SH-SY5Y (cell line): ENCODE results near the gene TCFL5.

Source experiments
- GATA2 ChIP-seq: IDR thresholded peaks from 2 replicates; pipeline ENCODE4 v1.6.1; 2011; ENCODE audit warnings: mild to moderate bottlenecking, low read depth, low read length
- GATA3 ChIP-seq: IDR thresholded peaks from 2 replicates; pipeline ENCODE4 v1.6.1; 2011; ENCODE audit warnings: low read depth, mild to moderate bottlenecking, low read length, moderate library complexity

TCFL5 gene

DNA sequence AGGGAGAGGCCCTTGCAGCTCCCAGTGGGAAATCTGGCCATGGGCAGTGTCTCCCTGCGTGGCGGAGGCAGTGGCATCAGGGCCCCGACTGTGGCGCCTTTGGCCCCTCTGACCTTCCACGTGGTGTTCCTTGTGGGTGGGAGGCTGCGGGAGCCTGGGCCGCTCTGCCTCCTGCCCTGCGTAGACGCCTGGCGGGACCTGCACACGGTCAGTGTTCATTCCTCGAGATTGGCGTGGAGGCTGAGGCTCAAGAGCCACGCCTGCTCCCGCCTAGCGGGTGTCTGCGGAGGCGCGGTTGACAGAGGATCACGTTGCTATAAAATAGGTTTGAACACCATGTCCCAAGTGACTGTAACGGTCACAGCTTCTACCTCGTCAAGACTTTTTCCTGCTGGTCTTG is 30.8 kb downstream of the TCFL5 start:
- no peak for TF ChIP-seq GATA2
- TF ChIP-seq GATA3 = no peak

DNA sequence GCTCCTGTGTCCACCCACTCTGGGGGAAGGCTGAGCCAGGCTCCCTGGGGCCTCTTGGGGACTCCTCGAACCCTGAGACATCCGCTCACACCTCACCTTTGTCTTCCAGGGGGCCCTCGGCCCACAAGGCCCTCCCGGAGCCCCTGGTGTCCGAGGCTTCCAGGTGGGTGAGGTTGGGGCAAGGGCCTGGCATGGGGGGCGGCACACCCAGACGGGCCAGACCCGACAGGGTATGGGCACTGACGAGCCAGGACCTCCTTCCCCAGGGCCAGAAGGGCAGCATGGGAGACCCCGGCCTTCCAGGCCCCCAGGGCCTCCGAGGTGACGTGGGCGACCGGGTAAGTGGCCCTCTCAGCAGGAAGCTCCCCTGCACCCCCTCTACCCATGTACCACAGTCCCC is 31.4 kb downstream of the TCFL5 start:
- TF ChIP-seq GATA3 = no peak
- no peak for TF ChIP-seq GATA2

DNA sequence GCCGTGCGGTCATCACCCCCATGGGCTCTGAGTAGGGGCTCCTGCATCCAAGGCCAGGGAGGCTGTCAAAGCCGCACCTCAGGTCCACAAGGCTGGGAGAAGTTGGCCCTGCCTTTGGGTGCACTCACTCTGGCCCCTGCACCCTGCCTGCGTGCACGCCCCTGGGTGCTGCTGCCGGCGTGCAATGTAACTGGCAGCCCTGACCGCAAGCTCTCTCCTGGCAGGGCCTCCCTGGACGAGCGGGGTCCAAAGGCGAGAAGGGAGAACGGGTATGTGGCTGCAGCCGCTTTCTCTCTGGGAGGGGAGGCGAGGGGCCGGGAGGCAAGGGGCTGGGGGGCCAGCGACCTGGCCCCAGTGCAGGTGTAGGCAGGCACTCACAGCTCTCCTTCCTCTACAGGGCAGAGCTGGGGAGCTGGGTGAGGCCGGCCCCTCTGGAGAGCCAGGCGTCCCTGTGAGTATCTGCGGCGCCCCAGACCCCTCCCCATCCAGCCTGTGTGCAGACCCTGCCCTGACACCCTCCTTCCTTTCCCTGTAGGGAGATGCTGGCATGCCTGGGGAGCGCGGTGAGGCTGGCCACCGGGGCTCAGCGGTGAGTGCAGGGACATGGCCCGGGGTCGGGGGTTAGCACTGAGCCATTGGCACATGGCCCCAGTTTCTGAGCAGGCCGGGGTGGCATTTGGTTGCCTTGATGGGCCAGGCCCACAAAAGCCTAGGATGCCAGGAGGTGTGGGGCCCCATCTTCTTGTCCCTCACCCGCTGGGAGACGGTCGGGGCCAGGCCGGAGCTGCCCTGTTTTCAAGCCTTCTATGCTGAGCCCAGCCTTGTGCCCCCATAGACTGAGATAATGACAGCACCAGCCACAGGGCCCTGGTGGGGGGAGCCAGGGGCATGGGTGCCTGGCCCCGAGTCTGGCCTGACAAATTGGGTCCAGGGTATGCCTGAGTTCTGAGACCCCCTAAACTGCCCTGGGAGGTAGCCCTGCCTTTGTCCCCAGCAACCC is 32.1 kb downstream of the TCFL5 start:
- TF ChIP-seq GATA3 = no peak
- TF ChIP-seq GATA2 = no peak

DNA sequence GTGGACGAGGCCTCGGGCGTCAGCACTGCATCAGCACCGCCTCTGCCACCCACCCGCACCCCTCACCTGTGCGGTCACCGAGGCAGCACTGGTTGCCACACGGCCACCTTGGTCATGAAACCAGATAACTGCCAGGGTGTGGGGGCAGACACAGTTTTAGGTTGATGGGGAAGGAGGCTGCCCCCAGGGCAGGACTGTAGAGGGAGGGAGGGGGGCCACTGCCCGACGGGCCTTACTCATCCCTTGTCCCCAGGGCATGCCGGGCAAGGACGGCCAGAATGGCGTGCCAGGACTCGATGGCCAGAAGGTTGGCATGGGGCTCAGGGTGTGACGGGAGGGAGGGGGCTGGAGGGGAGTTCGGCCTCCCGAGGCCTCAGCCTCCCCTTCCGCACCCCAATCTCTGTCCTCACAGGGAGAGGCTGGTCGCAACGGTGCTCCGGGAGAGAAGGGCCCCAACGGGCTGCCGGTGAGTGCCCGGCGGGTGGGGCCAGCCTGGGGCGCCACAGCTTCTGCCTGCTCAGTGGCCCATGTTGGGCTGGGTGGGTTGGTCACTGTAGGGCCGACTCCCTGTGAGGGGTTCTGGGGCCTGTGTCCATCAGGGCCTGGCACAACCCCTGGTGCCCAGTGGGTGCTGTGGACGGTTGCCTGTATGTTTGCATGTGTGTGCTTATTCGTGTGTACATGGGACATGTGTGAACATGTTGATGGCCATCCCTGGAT is 33.0 kb downstream of the TCFL5 start:
- TF ChIP-seq GATA3 (no peak), GATA2 (no peak)

DNA sequence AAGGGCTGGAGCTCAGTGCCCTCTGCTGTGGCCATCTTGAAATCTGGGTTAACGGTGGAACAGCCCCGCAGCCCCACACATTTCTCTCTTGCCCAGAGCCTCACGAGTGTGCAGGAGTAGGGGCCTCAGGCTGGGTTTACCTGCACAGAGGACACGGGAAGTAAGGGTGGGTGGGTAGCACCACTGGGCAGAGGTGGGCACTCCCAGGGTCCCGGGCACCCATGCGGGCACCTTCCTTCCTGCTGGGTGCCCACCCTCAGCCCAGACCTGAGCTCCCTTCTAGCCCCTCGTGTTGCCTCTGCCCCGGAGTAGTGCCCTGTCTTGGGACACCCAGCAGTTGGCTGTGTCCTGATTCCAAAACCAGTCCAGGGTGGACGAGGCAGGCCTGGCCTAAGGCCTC is 33.6 kb downstream of the TCFL5 start:
- TF ChIP-seq GATA3 = no peak
- no peak for TF ChIP-seq GATA2

DNA sequence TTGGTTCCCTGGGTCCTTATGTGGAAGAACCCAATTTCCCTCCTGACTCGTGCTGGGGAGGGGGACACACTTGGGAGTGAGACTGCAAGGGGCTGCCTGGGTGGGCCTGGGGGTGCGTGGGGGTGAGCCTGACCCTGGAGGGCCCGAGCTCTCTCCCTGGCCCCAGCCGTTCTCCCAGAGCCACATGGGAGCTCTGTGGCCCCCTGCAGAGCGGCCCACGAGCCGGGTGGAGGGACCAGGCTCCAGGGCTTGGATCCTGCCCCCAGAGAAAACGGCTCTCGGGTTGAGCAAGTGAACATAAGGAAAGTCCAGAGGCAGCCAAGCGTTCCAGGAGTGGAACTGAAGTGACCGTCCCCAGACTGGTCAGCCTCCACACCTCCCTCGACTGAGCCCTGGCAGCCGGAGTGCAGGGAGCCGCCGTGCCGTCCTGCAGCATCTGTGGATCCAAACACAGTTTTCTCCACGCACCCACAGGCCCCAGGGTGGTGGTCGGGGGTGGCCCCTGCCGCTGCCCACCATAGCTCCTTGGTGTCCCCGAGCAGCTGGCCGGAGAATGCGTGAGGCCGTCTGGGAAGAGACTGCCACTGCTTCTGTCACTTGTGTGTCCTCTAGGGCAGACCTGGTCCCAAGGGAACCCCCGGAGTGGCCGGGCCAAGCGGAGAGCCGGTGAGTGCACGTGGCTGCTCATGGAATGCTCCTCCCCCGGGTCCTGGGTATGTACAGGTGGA is 34.1 kb downstream of the TCFL5 start:
- TF ChIP-seq GATA2 (no peak), GATA3 (no peak)

DNA sequence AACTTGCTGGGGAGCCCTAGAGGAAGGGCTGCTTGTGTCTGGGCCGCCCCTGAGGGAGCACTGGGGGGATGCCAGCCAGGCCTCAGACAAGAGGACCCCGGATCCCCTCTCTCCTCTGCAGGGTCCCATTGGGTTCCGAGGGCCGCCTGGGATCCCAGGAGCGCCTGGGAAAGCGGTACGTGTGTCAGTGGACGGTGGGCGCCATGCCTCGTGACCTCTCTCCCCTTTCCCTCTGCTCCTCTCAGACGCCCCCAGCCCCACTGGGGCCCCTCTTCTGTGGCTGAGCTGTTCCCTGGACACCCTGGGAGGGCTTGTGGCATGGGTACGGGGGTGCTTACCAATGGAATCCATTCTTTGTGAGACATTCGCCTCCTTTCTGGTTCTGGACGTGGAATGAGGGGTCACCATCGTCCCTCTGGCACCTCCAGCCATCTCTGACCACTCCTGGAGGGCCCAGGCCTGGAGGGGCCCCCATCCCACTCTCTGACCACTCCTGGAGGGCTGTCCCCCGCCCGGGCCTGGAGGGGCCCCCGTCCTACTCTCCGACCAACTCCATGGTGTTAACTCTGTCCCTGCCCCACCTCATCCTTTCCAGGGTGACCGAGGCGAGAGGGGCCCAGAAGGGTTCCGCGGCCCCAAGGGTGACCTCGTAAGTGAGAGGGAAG is 34.8 kb downstream of the TCFL5 start:
- TF ChIP-seq GATA3 (no peak), GATA2 (no peak)

DNA sequence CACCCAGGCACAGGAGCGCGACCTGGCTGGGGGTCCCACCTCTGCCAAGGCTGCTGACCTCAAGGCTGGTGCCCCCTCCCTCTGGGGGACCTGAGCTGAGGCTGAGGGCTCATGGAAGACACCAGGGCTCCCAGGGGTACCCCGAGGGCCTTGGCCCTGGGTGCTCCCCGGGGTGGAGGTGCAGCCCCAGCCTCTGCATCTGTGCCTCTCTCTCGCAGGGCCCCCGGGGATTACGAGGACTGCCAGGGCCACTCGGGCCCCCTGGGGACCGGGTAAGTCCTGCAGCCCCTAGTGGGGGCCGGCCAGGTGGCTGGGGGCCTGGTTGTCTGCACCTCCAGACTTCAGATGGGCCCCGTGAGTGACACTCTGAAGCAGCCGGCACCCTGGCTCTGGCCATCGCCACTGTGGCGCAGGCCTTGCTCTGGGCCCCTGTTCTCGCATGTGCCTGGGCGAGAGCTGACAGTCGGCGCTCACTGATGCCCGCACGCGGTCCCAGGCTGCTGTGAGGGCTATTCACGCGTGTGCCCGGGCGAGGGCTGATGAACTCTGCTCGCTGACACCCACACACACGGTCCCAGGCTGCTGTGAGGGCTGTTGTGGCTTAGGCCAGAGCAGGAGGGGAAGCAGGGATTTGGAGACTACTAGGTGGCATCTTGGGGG is 35.5 kb downstream of the TCFL5 start:
- TF ChIP-seq GATA3 (no peak), GATA2 (no peak)

DNA sequence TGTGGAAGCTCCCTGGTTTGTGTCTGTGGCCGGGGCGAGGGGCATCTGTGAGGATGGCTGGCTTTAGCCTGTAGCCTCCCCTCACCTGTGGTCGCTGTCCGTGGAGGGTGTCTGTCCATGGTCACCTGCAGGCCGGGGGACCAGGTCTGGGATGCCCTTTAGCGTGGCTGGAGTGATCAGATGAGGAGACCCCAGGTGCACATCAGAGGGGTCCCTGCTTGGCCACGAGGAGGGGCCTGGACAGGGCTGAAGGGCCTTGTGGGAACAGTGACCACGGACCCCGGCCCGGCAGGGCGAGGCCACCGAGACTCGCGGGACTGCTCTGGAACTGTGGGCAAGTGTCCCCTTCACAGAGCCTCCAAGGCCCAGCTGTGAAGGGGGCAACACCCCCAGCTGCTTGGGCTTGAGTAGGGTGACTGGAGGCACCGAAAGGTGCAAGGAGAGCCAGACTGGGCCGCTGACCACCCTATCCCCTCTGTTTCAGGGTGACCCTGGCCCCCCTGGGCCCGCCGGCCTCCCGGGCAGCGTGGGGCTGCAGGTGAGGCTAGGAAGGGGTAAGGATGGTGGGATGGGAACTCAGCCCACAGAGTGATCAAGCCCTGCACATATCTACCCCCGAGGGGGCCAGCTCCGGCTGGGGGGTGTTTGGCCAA is 36.2 kb downstream of the TCFL5 start:
- TF ChIP-seq GATA3 = no peak

DNA sequence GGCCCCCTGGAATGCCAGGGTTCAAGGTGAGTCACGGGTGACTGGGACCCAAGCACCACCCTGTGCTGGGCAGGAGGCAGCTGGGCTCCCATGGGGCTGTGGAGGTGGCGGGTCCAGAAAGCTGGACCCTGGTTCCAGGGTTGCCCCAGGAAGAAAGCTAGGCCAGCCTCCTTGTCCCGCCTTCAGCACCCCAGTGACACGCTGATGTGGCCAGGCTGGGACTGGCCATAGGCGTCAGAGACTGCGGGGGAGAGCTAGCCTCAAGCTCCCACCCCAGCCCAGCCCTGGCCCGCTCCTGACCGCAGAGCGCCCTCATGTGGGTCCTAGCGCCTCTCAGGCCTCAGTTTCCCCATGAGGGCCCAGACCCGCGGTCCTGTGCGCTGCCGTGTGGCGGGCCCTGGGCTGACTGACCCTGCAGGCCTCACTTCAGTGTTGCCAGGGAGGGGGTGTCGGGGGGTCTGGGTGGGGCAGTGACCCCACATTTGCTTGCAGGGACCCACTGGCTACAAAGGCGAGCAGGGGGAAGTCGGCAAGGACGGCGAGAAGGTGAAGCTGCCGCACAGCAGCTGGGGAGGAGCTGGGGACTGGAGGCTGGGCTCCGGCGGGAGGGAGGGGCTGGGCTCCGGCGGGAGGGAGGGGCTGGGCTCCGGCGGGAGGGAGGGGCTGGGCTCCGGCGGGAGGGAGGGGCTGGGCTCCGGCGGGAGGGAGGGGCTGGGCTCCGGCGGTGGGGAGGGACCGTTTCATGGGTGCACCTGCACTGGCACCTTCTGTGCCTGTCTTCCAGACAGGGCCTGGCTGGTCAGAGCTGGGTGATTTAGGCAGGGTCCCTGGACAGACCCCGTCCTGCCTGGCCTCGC is 36.9 kb downstream of the TCFL5 start:
- no peak for TF ChIP-seq GATA2
- no peak for TF ChIP-seq GATA3

DNA sequence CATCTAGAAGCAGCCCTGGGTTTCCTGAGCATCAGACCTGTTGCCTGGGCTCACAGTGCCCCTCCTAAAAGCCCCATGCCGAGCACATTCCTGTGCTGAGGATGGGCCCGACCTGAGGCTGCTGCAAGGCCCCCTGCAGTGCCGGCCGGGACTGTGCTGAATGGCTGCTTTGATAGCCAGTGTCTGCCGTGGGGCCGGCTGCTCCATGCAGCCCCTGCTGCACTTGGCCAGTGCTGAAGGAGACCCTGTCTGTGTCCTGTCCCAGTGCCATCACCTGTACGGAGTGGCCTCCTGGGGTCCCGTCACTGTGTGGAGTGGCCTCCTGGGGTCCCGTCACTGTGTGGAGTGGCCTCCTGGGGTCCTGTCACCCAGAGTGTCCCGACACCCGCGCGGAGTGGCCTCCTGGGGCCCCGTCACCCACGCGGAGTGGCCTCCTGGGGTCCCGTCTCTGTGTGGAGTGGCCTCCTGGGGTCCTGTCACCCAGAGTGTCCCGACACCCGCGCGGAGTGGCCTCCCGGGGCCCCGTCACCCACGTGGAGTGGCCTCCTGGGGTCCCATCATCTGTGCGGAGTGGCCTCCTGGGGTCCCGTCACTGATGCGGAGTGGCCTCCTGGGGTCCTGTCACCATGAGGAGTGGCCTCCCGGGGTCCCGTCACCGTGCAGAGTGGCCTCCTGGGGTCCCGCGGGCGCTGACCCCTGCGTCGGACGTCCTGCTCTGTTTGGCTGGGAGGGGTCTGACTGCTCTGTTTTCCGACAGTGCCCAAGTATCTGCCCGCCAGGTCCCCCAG is 37.7 kb downstream of the TCFL5 start:
- no peak for TF ChIP-seq GATA3
- TF ChIP-seq GATA2 = no peak
